ENCODE results near the gene SNX25.
"Not testable (repeated sequence)": the region's sequence is repeated elsewhere in the genome, so short reads cannot be mapped to it uniquely, and the experiment has no call there.

The SNX25 gene

GRCh38 chr4:185209031-185209851, at the start of gene SNX25:
TSS of gene SNX25 (plus strand) at chr4:185209598. CDS start at chr4:185209827, 229 bp downstream.
- peak; percentile 82 for DNase-seq

- DNase-seq, result no peak
Measured at GRCh38 chr4:185165605-185166063, 43.8 kb upstream of the SNX25 start.

GRCh38 chr4:185167234-185167633, 42.2 kb upstream of the SNX25 start:
- no peak for DNase-seq

- no peak for DNase-seq
Measured at GRCh38 chr4:185171373-185172071, 37.9 kb upstream of the SNX25 start.

- DNase-seq, result no peak
Measured at GRCh38 chr4:185179488-185179887, 29.9 kb upstream of the SNX25 start.

- no peak for DNase-seq
Measured at GRCh38 chr4:185182239-185182638, 27.2 kb upstream of the SNX25 start.

- DNase-seq, result peak; percentile 73
Measured at GRCh38 chr4:185183622-185184281, 25.6 kb upstream of the SNX25 start.

GRCh38 chr4:185186769-185187168, 22.6 kb upstream of the SNX25 start:
- DNase-seq, result no peak

GRCh38 chr4:185189606-185190305, 19.6 kb upstream of the SNX25 start:
- DNase-seq, result no peak

- DNase-seq, result no peak
Measured at GRCh38 chr4:185190306-185190856, 19.0 kb upstream of the SNX25 start.

- no peak for DNase-seq
Measured at GRCh38 chr4:185192059-185192458, 17.3 kb upstream of the SNX25 start.

GRCh38 chr4:185194924-185195888, 14.2 kb upstream of the SNX25 start:
- no peak for DNase-seq

GRCh38 chr4:185196437-185196836, 13.0 kb upstream of the SNX25 start:
- DNase-seq, result no peak

- not testable (repeated sequence) for DNase-seq
Measured at GRCh38 chr4:185198189-185198588, 11.2 kb upstream of the SNX25 start.

- peak; percentile 6 for DNase-seq
Measured at GRCh38 chr4:185201977-185202962, 7.1 kb upstream of the SNX25 start.

GRCh38 chr4:185202984-185203485, 6.4 kb upstream of the SNX25 start:
- DNase-seq, result no peak

GRCh38 chr4:185203486-185204237, 5.7 kb upstream of the SNX25 start, which contains the start of gene CFAP97:
TSS of gene CFAP97 (minus strand) at chr4:185204000. CDS start at chr4:185191196, 12,804 bp downstream.
- peak; percentile 78 for DNase-seq

- DNase-seq, result no peak
Measured at GRCh38 chr4:185204238-185204910, 5.0 kb upstream of the SNX25 start.
